Urinary bladder (tissue), 4 donors: ENCODE data around the gene CMAS. TPM values are rescaled to one million over a fixed set of nuclear protein-coding genes. Genes with fewer than 3 reads are reported as not detected.

Source experiments
- DNase-seq: peaks from one replicate; pipeline ENCODE4 v3.0.0-alpha.2; 2015; ENCODE audit errors: extremely low spot score
- H3K27ac ChIP-seq: one replicate; pipeline ENCODE4 v1.5.1; 2013; ENCODE audit warnings: low read depth, mild to moderate bottlenecking, moderate library complexity
- H3K36me3 ChIP-seq: one replicate; pipeline ENCODE4 v1.6.1; 2013; ENCODE audit warnings: mild to moderate bottlenecking, moderate library complexity; ENCODE audit not compliant: insufficient read depth
- H3K4me1 ChIP-seq: one replicate; pipeline ENCODE4 v1.6.1; 2013; ENCODE audit warnings: mild to moderate bottlenecking, moderate library complexity; ENCODE audit not compliant: insufficient read depth
- H3K4me3 ChIP-seq: one replicate; pipeline ENCODE4 v1.5.1; 2013; ENCODE audit warnings: low read depth, low read length
- WGBS: extraction: QIAGEN DNeasy Blood & Tissue Kit; methylation state at CpG from one replicate; pipeline ENCODE4 v1.1.7; 2013; 5-methylcytosine and 5-hydroxymethylcytosine counted together
- polyA plus RNA-seq: library from polyadenylated mRNA; stranded (reverse); fragments of 200-250 nt; gene quantifications from one replicate; pipeline ENCODE4 v1.2.3, GENCODE V29; 2013
- total RNA-seq: library from RNA; depleted of rRNA; stranded (reverse); fragments of >200 nt; gene quantifications from one replicate; pipeline ENCODE4 v1.2.3, GENCODE V29; 2014
- donor health status: healthy with polysubstance abuse.
- donor health status: healthy.

The CMAS gene
- total and polyA plus RNA-seq, 2 donors: 38.7 to 42.3 TPM

GRCh38 chr12:22105542-22105941, 59.5 kb downstream of the CMAS start:
- no peak for DNase-seq
- H3K4me1 ChIP-seq: no peaks in the 10 kb centered on the region
- H3K27ac ChIP-seq: no peak overlapping the region
- H3K4me3 ChIP-seq: no peak overlapping the region
- no peaks in the 10 kb centered on the region for H3K36me3 ChIP-seq

- H3K27ac ChIP-seq: no peak overlapping the region
- no peak for DNase-seq
These were observed 64.2 kb downstream of the CMAS start for GRCh38 chr12:22110176-22110575.

More at GRCh38 chr12:22110176-22110575, 64.2 kb downstream of the CMAS start:
- H3K4me1 ChIP-seq: no peaks in the 10 kb centered on the region
- no peaks in the 10 kb centered on the region for H3K36me3 ChIP-seq
- WGBS: 73% methylated on average over 3 of the region's 3 CpGs
- H3K4me3 ChIP-seq: no peak overlapping the region

Other genes starting within 250 kb of the CMAS start
- 75.2 TPM for gene ABCC9, start 104.8 kb upstream of the CMAS start, total RNA-seq
- gene ABCC9, start 104.8 kb upstream of the CMAS start, polyA plus RNA-seq: 14.3 TPM